RCC 7860 (cell line): ENCODE measurements around the gene CCDC178.

ENCODE experiments used
- DNase-seq: peaks from one replicate; pipeline ENCODE4 v3.0.0-alpha.2; 2015; ENCODE audit warnings: low spot score
- FAIRE-seq: peaks from 2 replicates; lab custom pipeline; 2012; peaks lifted over from hg19 to GRCh38; lab: Jason Lieb, UNC

CCDC178 gene

GRCh38 chr18:33135951-33136660, 304.4 kb downstream of the CCDC178 start:
- FAIRE-seq (no peak), DNase-seq (no peak)

- FAIRE-seq (no peak), DNase-seq (no peak)
Observed at GRCh38 chr18:33132657-33133056, 307.9 kb downstream of the CCDC178 start.

- DNase-seq (no peak), FAIRE-seq (no peak)
Observed at GRCh38 chr18:33128581-33128980, 311.9 kb downstream of the CCDC178 start.

GRCh38 chr18:33123862-33124518, 316.5 kb downstream of the CCDC178 start:
- no peak for DNase-seq

GRCh38 chr18:33116376-33116775, 324.1 kb downstream of the CCDC178 start:
- no peak for FAIRE-seq
- no peak for DNase-seq

More at GRCh38 chr18:33123862-33124518, 316.5 kb downstream of the CCDC178 start:
- no peak for FAIRE-seq

- no peak for FAIRE-seq
- DNase-seq: no peak
Observed at GRCh38 chr18:33115917-33116316, 324.6 kb downstream of the CCDC178 start.

GRCh38 chr18:33115476-33115875, 325.0 kb downstream of the CCDC178 start:
- DNase-seq (no peak), FAIRE-seq (no peak)

- FAIRE-seq: no peak
- DNase-seq: no peak
Observed at GRCh38 chr18:33114749-33115148, 325.8 kb downstream of the CCDC178 start.

- no peak for FAIRE-seq
- DNase-seq: no peak
Observed at GRCh38 chr18:33113416-33113815, 327.1 kb downstream of the CCDC178 start.

- no peak for FAIRE-seq
- no peak for DNase-seq
Observed at GRCh38 chr18:33107511-33107910, 333.0 kb downstream of the CCDC178 start.

GRCh38 chr18:33101316-33101715, 339.2 kb downstream of the CCDC178 start:
- DNase-seq: no peak
- FAIRE-seq: no peak

- FAIRE-seq (no peak), DNase-seq (no peak)
Observed at GRCh38 chr18:33099626-33100025, 340.9 kb downstream of the CCDC178 start.

GRCh38 chr18:33097126-33097525, 343.4 kb downstream of the CCDC178 start:
- no peak for DNase-seq
- no peak for FAIRE-seq

- FAIRE-seq (no peak), DNase-seq (no peak)
Observed at GRCh38 chr18:33090461-33090860, 350.1 kb downstream of the CCDC178 start.

GRCh38 chr18:33076601-33077000, 363.9 kb downstream of the CCDC178 start:
- FAIRE-seq: no peak
- DNase-seq: no peak

GRCh38 chr18:33074125-33074524, 366.4 kb downstream of the CCDC178 start:
- DNase-seq (no peak), FAIRE-seq (no peak)

- no peak for DNase-seq
- FAIRE-seq: no peak
Observed at GRCh38 chr18:33062834-33063364, 377.6 kb downstream of the CCDC178 start.

GRCh38 chr18:33052886-33053285, 387.6 kb downstream of the CCDC178 start:
- DNase-seq (no peak), FAIRE-seq (no peak)

GRCh38 chr18:33051407-33051806, 389.1 kb downstream of the CCDC178 start:
- DNase-seq (no peak), FAIRE-seq (no peak)

- no peak for FAIRE-seq
Observed at GRCh38 chr18:33040213-33040612, 400.3 kb downstream of the CCDC178 start.

GRCh38 chr18:33034945-33035344, 405.6 kb downstream of the CCDC178 start:
- DNase-seq: peak; percentile 29
- no peak for FAIRE-seq

More at GRCh38 chr18:33040213-33040612, 400.3 kb downstream of the CCDC178 start:
- no peak for DNase-seq

- FAIRE-seq (no peak), DNase-seq (no peak)
Observed at GRCh38 chr18:33034212-33034611, 406.3 kb downstream of the CCDC178 start.
